H1 (cell line): ENCODE data around the gene CAPG. TPM values are rescaled to one million over a fixed set of nuclear protein-coding genes. Genes with fewer than 3 reads are reported as not detected.
A peak's percentile ranks its signal among the peaks of the same experiment; 100 is the strongest.

Source experiments
- CTCF ChIA-PET: fragments of 300-600 bp; sonication (Branson Sonifier 250); formaldehyde crosslinking; loops from one replicate; lab custom pipeline; 2021; ENCODE audit not compliant: partially characterized antibody; lab: Charles Lee
- POLR2A ChIA-PET: fragments of 300-600 bp; sonication (Branson Sonifier 250); formaldehyde crosslinking; loops from one replicate; lab custom pipeline; 2021; ENCODE audit warnings: inconsistent platforms; ENCODE audit not compliant: partially characterized antibody; lab: Charles Lee
- DNase-seq, 2 experiments: peaks; one replicate each; pipeline versions ENCODE4 v3.0.0 to v3.0.0-alpha.2; 2010 to 2022; ENCODE audit warnings: low spot score in 2 of 2, low read depth in 1 of 2, mixed read lengths in 1 of 2
- FAIRE-seq: peaks from 2 replicates; lab custom pipeline; 2011; peaks lifted over from hg19 to GRCh38; lab: Jason Lieb, UNC
- H2AFZ ChIP-seq: 2 replicates; pipeline ENCODE4 v1.8.1; 2012; ENCODE audit warnings: low read length, inconsistent platforms
- H2AK5ac ChIP-seq: 2 replicates; pipeline ENCODE4 v1.6.1; 2013; ENCODE audit warnings: low read depth, low read length
- H2BK120ac ChIP-seq: replicated peaks from 2 replicates; pipeline ENCODE3; 2013; ENCODE audit warnings: low read depth, low read length, inconsistent platforms
- H2BK12ac ChIP-seq: 2 replicates; pipeline ENCODE4 v1.6.1; 2013; ENCODE audit warnings: low read depth, low read length
- H2BK15ac ChIP-seq: 2 replicates; pipeline ENCODE4 v1.6.1; 2013; ENCODE audit warnings: low read length
- H2BK20ac ChIP-seq: 2 replicates; pipeline ENCODE4 v1.6.1; 2013; ENCODE audit warnings: low read length
- H2BK5ac ChIP-seq: 2 replicates; pipeline ENCODE4 v1.6.1; 2013; ENCODE audit warnings: low read depth, low read length
- H3K14ac ChIP-seq: 2 replicates; pipeline ENCODE4 v1.6.1; 2013; ENCODE audit warnings: inconsistent platforms; ENCODE audit not compliant: insufficient read length
- H3K18ac ChIP-seq: 2 replicates; pipeline ENCODE4 v1.6.1; 2013; ENCODE audit warnings: low read length; ENCODE audit errors: extremely low read depth
- H3K23ac ChIP-seq: 2 replicates; pipeline ENCODE4 v1.6.1; 2013; ENCODE audit warnings: inconsistent platforms; ENCODE audit not compliant: insufficient read length
- H3K23me2 ChIP-seq: 2 replicates; pipeline ENCODE4 v1.6.1; 2013; ENCODE audit warnings: low read depth, low read length
- H3K27ac ChIP-seq: 2 replicates; pipeline ENCODE4 v1.6.1; 2011; ENCODE audit warnings: low read depth, low read length, inconsistent platforms
- H3K27me3 ChIP-seq, 4 experiments: replicated peaks in 1 of 4; 1 replicate in 1 of 4; 2 replicates in 3 of 4; pipeline versions ENCODE4 v1.6.1 to v1.8.1; 2011 to 2013; ENCODE audit warnings: low read length in 3 of 4, mild to moderate bottlenecking in 3 of 4, inconsistent platforms in 2 of 4, mixed read lengths in 2 of 4, moderate library complexity in 1 of 4; ENCODE audit not compliant: control insufficient read depth in 3 of 4, insufficient read depth in 3 of 4; ENCODE audit errors: extremely low read depth in 1 of 4
- H3K36me3 ChIP-seq, 4 experiments: 2 replicates each; pipeline versions ENCODE4 v1.6.1 to v1.8.1; 2011 to 2013; ENCODE audit warnings: mild to moderate bottlenecking in 4 of 4, low read length in 3 of 4, moderate library complexity in 2 of 4, control low read depth in 1 of 4, inconsistent platforms in 1 of 4; ENCODE audit not compliant: insufficient read depth in 4 of 4, control insufficient read depth in 2 of 4
- H3K4ac ChIP-seq: replicated peaks from 2 replicates; pipeline ENCODE3; 2013; ENCODE audit warnings: low read length, low read depth, mixed read lengths, inconsistent platforms; ENCODE audit not compliant: insufficient read length
- H3K4me1 ChIP-seq, 4 experiments: replicated peaks in 1 of 4; 1 replicate in 1 of 4; 2 replicates in 3 of 4; pipeline versions ENCODE4 v1.6.1 to v1.8.1; 2011 to 2013; ENCODE audit warnings: low read length in 3 of 4, inconsistent platforms in 2 of 4, mixed read lengths in 1 of 4; ENCODE audit not compliant: insufficient read depth in 4 of 4, control insufficient read depth in 3 of 4
- H3K4me2 ChIP-seq, 2 experiments: 2 replicates each; pipeline versions ENCODE4 v1.6.1 to v1.8.1; 2011 to 2013; ENCODE audit warnings: low read depth in 2 of 2, low read length in 2 of 2, control low read depth in 1 of 2, inconsistent platforms in 1 of 2, mild to moderate bottlenecking in 1 of 2; ENCODE audit not compliant: insufficient read depth in 1 of 2
- H3K4me3 ChIP-seq, 4 experiments: fragments of 200-600, 300-600 bp in 1 of 4; sonication (generic), shearing (Covaris generic), sonication (Bioruptor Twin) in 1 of 4; 2 replicates each; pipeline versions ENCODE4 v1.5.1 to v1.8.1; 2011 to 2016; ENCODE audit warnings: low read length in 4 of 4, low read depth in 3 of 4, control low read depth in 2 of 4, inconsistent platforms in 2 of 4, mild to moderate bottlenecking in 2 of 4, mixed read lengths in 1 of 4, moderate library complexity in 1 of 4; ENCODE audit not compliant: insufficient read depth in 2 of 4; ENCODE audit errors: extremely low read depth in 1 of 4
- H3K56ac ChIP-seq: replicated peaks from 2 replicates; pipeline ENCODE3; 2013; ENCODE audit warnings: low read depth, mild to moderate bottlenecking, mixed read lengths, low read length, inconsistent platforms; ENCODE audit not compliant: insufficient read length
- H3K79me1 ChIP-seq: 2 replicates; pipeline ENCODE4 v1.6.1; 2013; ENCODE audit warnings: low read depth, low read length, control low read depth
- H3K79me2 ChIP-seq, 2 experiments: 2 replicates each; pipeline versions ENCODE4 v1.6.1 to v1.8.1; 2012 to 2013; ENCODE audit warnings: low read length in 2 of 2, mild to moderate bottlenecking in 2 of 2, inconsistent platforms in 1 of 2; ENCODE audit not compliant: insufficient read depth in 2 of 2, control insufficient read depth in 1 of 2
- H3K9ac ChIP-seq, 4 experiments: replicated peaks in 1 of 4; 1 replicate in 1 of 4; 2 replicates in 3 of 4; pipeline versions ENCODE4 v1.6.1 to v1.8.1; 2011 to 2013; ENCODE audit warnings: low read depth in 3 of 4, low read length in 3 of 4, control low read depth in 2 of 4, mild to moderate bottlenecking in 2 of 4, moderate library complexity in 2 of 4, inconsistent platforms in 1 of 4; ENCODE audit errors: extremely low read depth in 1 of 4
- H3K9me3 ChIP-seq, 2 experiments: 2 replicates each; pipeline versions ENCODE4 v1.6.1 to v1.8.1; 2012 to 2013; ENCODE audit warnings: mild to moderate bottlenecking in 2 of 2, moderate library complexity in 2 of 2, control low read depth in 1 of 2, inconsistent platforms in 1 of 2, low read depth in 1 of 2, low read length in 1 of 2, mixed read lengths in 1 of 2; ENCODE audit not compliant: insufficient read depth in 2 of 2
- H4K20me1 ChIP-seq, 2 experiments: replicated peaks in 1 of 2; 2 replicates each; pipeline versions ENCODE3 to v1.8.1; 2011 to 2013; ENCODE audit warnings: inconsistent platforms in 2 of 2, low read length in 2 of 2, mild to moderate bottlenecking in 1 of 2; ENCODE audit not compliant: insufficient read depth in 2 of 2, control insufficient read depth in 1 of 2
- H4K5ac ChIP-seq: 2 replicates; pipeline ENCODE4 v1.6.1; 2013; ENCODE audit warnings: low read length, low read depth, mixed read lengths, inconsistent platforms; ENCODE audit not compliant: insufficient read length
- H4K8ac ChIP-seq: 2 replicates; pipeline ENCODE4 v1.8.0; 2013; ENCODE audit warnings: mild to moderate bottlenecking, moderate library complexity, low read length, inconsistent platforms; ENCODE audit not compliant: insufficient read depth; ENCODE audit errors: extremely low read depth
- H4K91ac ChIP-seq: replicated peaks from 2 replicates; pipeline ENCODE3; 2013; ENCODE audit warnings: low read length, mixed read lengths, inconsistent platforms; ENCODE audit not compliant: insufficient read length
- ASH2L ChIP-seq: fragments of 200-600, 300-600 bp; sonication (generic); IDR thresholded peaks from one replicate; pipeline ENCODE4 v1.7.1; 2017; ENCODE audit warnings: low read length
- MAX ChIP-seq: IDR thresholded peaks from 2 replicates; pipeline ENCODE4 v1.6.1; 2012; ENCODE audit warnings: inconsistent platforms
- PHF8 ChIP-seq: fragments of 200-600 bp; sonication (generic); conservative IDR thresholded peaks from 2 replicates; pipeline ENCODE4 v1.7.1; 2012; ENCODE audit warnings: low read depth, mild to moderate bottlenecking, inconsistent platforms, low read length, moderate library complexity
- SIN3A ChIP-seq, 2 experiments: IDR thresholded peaks in 1 of 2; conservative IDR thresholded peaks in 1 of 2; 2 replicates each; pipeline ENCODE4 v1.6.1; 2011 to 2012; ENCODE audit warnings: low read length in 2 of 2, improper control_type of control experiment in 1 of 2, low read depth in 1 of 2, mild to moderate bottlenecking in 1 of 2
- SRF ChIP-seq: IDR thresholded peaks from 2 replicates; pipeline ENCODE4 v1.6.1; 2011; ENCODE audit warnings: mild to moderate bottlenecking, low read depth, low read length, moderate library complexity
- TAF1 ChIP-seq: IDR thresholded peaks from 2 replicates; pipeline ENCODE4 v1.6.1; 2011; ENCODE audit warnings: mild to moderate bottlenecking, low read depth, low read length
- TAF7 ChIP-seq: optimal IDR thresholded peaks from 2 replicates; pipeline ENCODE3; 2011; ENCODE audit warnings: low read depth, mild to moderate bottlenecking, inconsistent platforms, low read length, moderate library complexity, borderline replicate concordance
- WGBS, 2 experiments: shearing (Covaris generic) in 1 of 2; methylation state at CpG; one replicate each; pipeline versions ENCODE4 v1.1.6 to v1.1.7; 2013 to 2015; ENCODE audit warnings: low lambda C conversion rate in 2 of 2, mixed read lengths in 2 of 2, inconsistent platforms in 1 of 2, low coverage in 1 of 2, missing lambda C conversion rate in 1 of 2; ENCODE audit not compliant: insufficient replicate concordance in 2 of 2, insufficient coverage in 1 of 2, insufficient read length in 1 of 2; ENCODE audit errors: extremely low coverage in 1 of 2, missing lambda C conversion rate in 1 of 2; 5-methylcytosine and 5-hydroxymethylcytosine counted together
- polyA plus RNA-seq, 7 experiments: library from polyadenylated mRNA; depleted of rRNA in 3 of 7; stranded (reverse) in 5 of 7; unstranded in 2 of 7; fragments of >200 nt in 5 of 7; fragments of 200-250 nt in 2 of 7; gene quantifications; 1 replicate in 5 of 7; 2 replicates in 1 of 7; 4 replicates in 1 of 7; pipeline versions ENCODE4 v1.2.1 to v1.2.3, GENCODE V29; 2011 to 2013; ENCODE audit warnings: missing spikeins in 2 of 7, mixed read lengths in 2 of 7
- total RNA-seq: library from RNA; stranded (reverse); fragmentation: NEBNext Ultra II Directional; extraction: Animal tissue kit (Norgen Biotek cat#: 25700); gene quantifications from 2 replicates; pipeline ENCODE4 v1.2.1, GENCODE V29; 2021

CAPG gene
- total and polyA plus RNA-seq, 2 of the 8 experiments (the other 6 are each of a cell fraction or from before 2014, with no cell fraction given): 80.5 to 89.0 TPM

GRCh38 chr2:85437488-85438200 is 27.5 kb upstream of the CAPG start:
- H3K79me2 ChIP-seq: no peaks in the 10 kb centered on the region
- peak overlapping the region; percentile 38 to 59 (median 48) for H3K9ac ChIP-seq
- H3K56ac ChIP-seq: no peak overlapping the region
- FAIRE-seq (no peak), DNase-seq (peak in 1 of 2 experiments; percentile 82)
- no peaks in the 10 kb centered on the region for H3K36me3 ChIP-seq
- H4K8ac ChIP-seq: peak overlapping the region; percentile 98
- H2BK120ac ChIP-seq: no peak overlapping the region
- H3K4me3 ChIP-seq: peak overlapping the region in 3 of 4 experiments; percentile 23 to 56 (median 35); a peak in 7 of 8 replicates
- H3K23ac ChIP-seq: no peak overlapping the region
- H2AK5ac ChIP-seq: peak overlapping the region; percentile 91; the same call in 1 of the 2 replicates
- H3K79me1 ChIP-seq: no peaks in the 10 kb centered on the region; the same call in 1 of the 2 replicates
- CTCF ChIA-PET: interaction anchor here (0.7 to 2.3 kb wide), 11 partner anchors 9 to 112 kb away, joined by 3 to 7 read pairs (median 3); partner anchors contain the start of gene MAT2A
- H4K20me1 ChIP-seq: no peaks in the 10 kb centered on the region
- peak overlapping the region; percentile 93 for H3K18ac ChIP-seq
- peaks cover 0 to 14% (median 5%) of the 10 kb centered on the region in 4 experiments; a peak in 4 of 7 replicates for H3K27me3 ChIP-seq
- peak overlapping the region; percentile 69; the same call in 1 of the 2 replicates for H3K27ac ChIP-seq
- H2BK15ac ChIP-seq: peak overlapping the region; percentile 95; the same call in 1 of the 2 replicates
- H3K9me3 ChIP-seq: no peaks in the 10 kb centered on the region
- POLR2A ChIA-PET: interaction anchor here (0.7 to 55.3 kb wide), 18 partner anchors 8 to 174 kb away, joined by 3 to 1889 read pairs (median 4); partner anchors contain the start of genes C2orf68, CAPG, GGCX and MAT2A
- H4K91ac ChIP-seq: peak overlapping the region; percentile 92
- WGBS, 2 experiments: 6% methylated on average over 48 of the region's 64 CpGs; no CpG with 5 or more reads in 1 of the 2 experiments
- H3K4me1 ChIP-seq: peaks cover 7 to 40% (median 32%) of the 10 kb centered on the region in 4 experiments
- no peak overlapping the region for H2BK20ac ChIP-seq
- H3K23me2 ChIP-seq: peaks cover 2% of the 10 kb centered on the region; the same call in 1 of the 2 replicates
- peak overlapping the region; percentile 87; the same call in 1 of the 2 replicates for H2BK12ac ChIP-seq
- H3K4ac ChIP-seq: peak overlapping the region; percentile 87
- peak overlapping the region; percentile 63 for H4K5ac ChIP-seq
- H3K14ac ChIP-seq: no peak overlapping the region
- peak overlapping the region; percentile 28; the same call in 1 of the 2 replicates for H2BK5ac ChIP-seq
- H3K4me2 ChIP-seq: peak overlapping the region; percentile 84 to 97
- H2AFZ ChIP-seq: peak overlapping the region; percentile 54; the same call in 1 of the 2 replicates
- TF ChIP-seq ASH2L: peak; percentile 18
- 0 out of 2 replicates have a peak, but pooled peaks have one; percentile 51 for TF ChIP-seq PHF8
- peak; percentile 93 for TF ChIP-seq MAX
- TF ChIP-seq SIN3A (conservative IDR thresholded peaks at IDR 0.05 in 1 of 2, IDR thresholded peaks at IDR 0.05 in 1 of 2; ENCODE audit: low read depth in 1 of 2, low read length in 2 of 2): peak in 1 of 2 experiments; percentile 35; a peak in 1 of 4 replicates
- no peak for TF ChIP-seq SRF
- peak; percentile 51 for TF ChIP-seq TAF7
- TF ChIP-seq TAF1: peak; percentile 69; the same call in 1 of the 2 replicates
